K562 (cell line): ENCODE results near the gene SPATA24. TPM values are rescaled to one million over a fixed set of nuclear protein-coding genes. Genes with fewer than 3 reads are reported as not detected.

Source experiments
- CTBP1 ChIP-seq: fragments of 450-650 bp; IDR thresholded peaks from 2 replicates; pipeline ENCODE4 v1.6.1; 2016; ENCODE audit warnings: borderline replicate concordance
- FOXM1 ChIP-seq, 2 experiments: fragments of 450-650 bp in 1 of 2; sonication (generic) in 1 of 2; formaldehyde crosslinking in 1 of 2; IDR thresholded peaks; 2 replicates each; pipeline versions ENCODE4 v1.6.1 to v1.9.0; 2017 to 2022; ENCODE audit warnings: low read depth in 2 of 2, mild to moderate bottlenecking in 2 of 2, missing genetic modification reagents in 1 of 2, moderate library complexity in 1 of 2
- RAD21 ChIP-seq, 2 experiments: fragments of 250-450 bp in 1 of 2; fragments of 450-650 bp in 1 of 2; sonication (Bioruptor Pico) in 1 of 2; formaldehyde crosslinking in 1 of 2; IDR thresholded peaks in 1 of 2; conservative IDR thresholded peaks in 1 of 2; 2 replicates each; pipeline versions ENCODE4 v1.4.0 to v1.8.0; 2020 to 2022; ENCODE audit warnings: mild to moderate bottlenecking in 2 of 2, moderate library complexity in 1 of 2
- ZFP36 ChIP-seq: fragments of 150-350 bp; IDR thresholded peaks from 2 replicates; pipeline ENCODE4 v1.6.1; 2018; ENCODE audit warnings: low read length, low read depth; ENCODE audit not compliant: partially characterized antibody
- ZNF316 ChIP-seq: fragments of 450-650 bp; IDR thresholded peaks from 2 replicates; pipeline ENCODE4 v1.6.1; 2016
- polyA plus RNA-seq, 8 experiments: library from polyadenylated mRNA; depleted of rRNA in 4 of 8; stranded (reverse) in 5 of 8; unstranded in 3 of 8; fragments of >200 nt; fragmentation: Nextera tagmentation in 2 of 8; fragmentation: Illumina TruSeq in 1 of 8; extraction: Ambion mirVana in 2 of 8; extraction: Trizol in 1 of 8; gene quantifications; 2 replicates each; pipeline versions ENCODE4 v1.2.1 to v1.2.3, GENCODE V29; 2011 to 2014; ENCODE audit warnings: inconsistent platforms in 1 of 8, missing spikeins in 1 of 8
- total RNA-seq, 7 experiments: library from RNA; depleted of rRNA in 6 of 7; stranded (reverse); fragments of >200 nt in 6 of 7; fragmentation: Illumina TruSeq in 2 of 7; extraction: Trizol in 2 of 7; gene quantifications; 2 replicates each; pipeline versions ENCODE4 v1.2.1 to v1.2.3, GENCODE V29; 2011 to 2021; ENCODE audit warnings: low replicate concordance in 1 of 7
- TF ChIP-seq, protein P1 (sequence below): sonication (generic); formaldehyde crosslinking; IDR thresholded peaks from 2 replicates; pipeline ENCODE4 v1.8.1; 2023; ENCODE audit warnings: mild to moderate bottlenecking, missing genetic modification reagents
- TF ChIP-seq, protein P2 (sequence below): IDR thresholded peaks from 2 replicates; pipeline ENCODE4 v1.6.1; 2011; ENCODE audit warnings: borderline replicate concordance, low read depth, mild to moderate bottlenecking, moderate library complexity, low read length; ENCODE audit not compliant: insufficient read depth, poor library complexity, severe bottlenecking
- TF ChIP-seq, protein P3 (sequence below): sonication (generic); formaldehyde crosslinking; IDR thresholded peaks from 2 replicates; pipeline ENCODE4 v1.8.0; 2022; ENCODE audit warnings: missing genetic modification reagents, mild to moderate bottlenecking, moderate library complexity, borderline replicate concordance

The SPATA24 gene
- total and polyA plus RNA-seq, 9 of the 15 experiments (the other 6 are each of a cell fraction or from before 2014, with no cell fraction given), result 4.1 to 12.6 (median 8.0) TPM

DNA sequence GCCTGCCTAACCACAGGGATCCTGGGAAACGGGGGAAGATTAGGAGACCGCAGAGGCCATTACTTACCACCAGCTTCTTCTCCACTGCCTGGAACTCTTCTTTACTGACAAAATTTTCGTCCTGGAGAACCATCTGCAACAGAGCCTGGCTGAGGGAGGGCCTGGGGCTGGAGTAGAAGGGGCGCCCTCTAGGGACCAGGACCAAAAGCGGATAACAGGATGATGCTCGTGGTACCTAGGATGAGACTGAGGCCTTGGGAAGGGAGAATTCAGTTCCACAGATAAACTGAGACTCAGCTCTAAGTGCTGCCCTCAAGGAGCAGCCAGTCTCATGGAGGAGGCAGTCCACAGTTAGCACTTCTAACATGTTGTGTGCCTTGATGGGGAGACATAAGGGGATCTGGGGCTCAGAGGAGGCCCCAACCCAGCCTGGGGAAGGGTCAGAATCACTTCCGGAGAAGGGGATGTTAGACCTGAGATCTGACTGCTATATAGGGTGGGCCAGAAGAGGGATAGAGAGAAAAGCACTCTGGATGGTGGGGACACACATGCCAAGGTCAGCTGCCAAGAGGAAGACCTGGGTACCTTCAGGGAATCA is 1.2 kb downstream of the SPATA24 start (continued):
- TF ChIP-seq CTBP1 (peak; percentile 64; the same call in 1 of the 2 replicates), RAD21 (CRISPR knock-in tag; conservative IDR thresholded peaks at IDR 0.05 in 1 of 2, IDR thresholded peaks at IDR 0.05 in 1 of 2) (peak in 1 of 2 experiments; percentile 31; a peak in 2 of 4 replicates), FOXM1 (IDR thresholded peaks at IDR 0.05; ENCODE audit: low read depth) (no peak), FOXM1 (CRISPR knock-in tag; IDR thresholded peaks at IDR 0.05; ENCODE audit: low read depth) (no peak), ZFP36 (no peak), ZNF316 (peak; percentile 44; the same call in 1 of the 2 replicates)
- TF ChIP-seq, protein P1, sequence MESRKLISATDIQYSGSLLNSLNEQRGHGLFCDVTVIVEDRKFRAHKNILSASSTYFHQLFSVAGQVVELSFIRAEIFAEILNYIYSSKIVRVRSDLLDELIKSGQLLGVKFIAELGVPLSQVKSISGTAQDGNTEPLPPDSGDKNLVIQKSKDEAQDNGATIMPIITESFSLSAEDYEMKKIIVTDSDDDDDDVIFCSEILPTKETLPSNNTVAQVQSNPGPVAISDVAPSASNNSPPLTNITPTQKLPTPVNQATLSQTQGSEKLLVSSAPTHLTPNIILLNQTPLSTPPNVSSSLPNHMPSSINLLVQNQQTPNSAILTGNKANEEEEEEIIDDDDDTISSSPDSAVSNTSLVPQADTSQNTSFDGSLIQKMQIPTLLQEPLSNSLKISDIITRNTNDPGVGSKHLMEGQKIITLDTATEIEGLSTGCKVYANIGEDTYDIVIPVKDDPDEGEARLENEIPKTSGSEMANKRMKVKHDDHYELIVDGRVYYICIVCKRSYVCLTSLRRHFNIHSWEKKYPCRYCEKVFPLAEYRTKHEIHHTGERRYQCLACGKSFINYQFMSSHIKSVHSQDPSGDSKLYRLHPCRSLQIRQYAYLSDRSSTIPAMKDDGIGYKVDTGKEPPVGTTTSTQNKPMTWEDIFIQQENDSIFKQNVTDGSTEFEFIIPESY (CRISPR knock-in tag), result peak; percentile 20; the same call in 1 of the 2 replicates
- TF ChIP-seq, protein P2, sequence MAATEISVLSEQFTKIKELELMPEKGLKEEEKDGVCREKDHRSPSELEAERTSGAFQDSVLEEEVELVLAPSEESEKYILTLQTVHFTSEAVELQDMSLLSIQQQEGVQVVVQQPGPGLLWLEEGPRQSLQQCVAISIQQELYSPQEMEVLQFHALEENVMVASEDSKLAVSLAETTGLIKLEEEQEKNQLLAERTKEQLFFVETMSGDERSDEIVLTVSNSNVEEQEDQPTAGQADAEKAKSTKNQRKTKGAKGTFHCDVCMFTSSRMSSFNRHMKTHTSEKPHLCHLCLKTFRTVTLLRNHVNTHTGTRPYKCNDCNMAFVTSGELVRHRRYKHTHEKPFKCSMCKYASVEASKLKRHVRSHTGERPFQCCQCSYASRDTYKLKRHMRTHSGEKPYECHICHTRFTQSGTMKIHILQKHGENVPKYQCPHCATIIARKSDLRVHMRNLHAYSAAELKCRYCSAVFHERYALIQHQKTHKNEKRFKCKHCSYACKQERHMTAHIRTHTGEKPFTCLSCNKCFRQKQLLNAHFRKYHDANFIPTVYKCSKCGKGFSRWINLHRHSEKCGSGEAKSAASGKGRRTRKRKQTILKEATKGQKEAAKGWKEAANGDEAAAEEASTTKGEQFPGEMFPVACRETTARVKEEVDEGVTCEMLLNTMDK, result peak; percentile 77
- TF ChIP-seq, protein P3, sequence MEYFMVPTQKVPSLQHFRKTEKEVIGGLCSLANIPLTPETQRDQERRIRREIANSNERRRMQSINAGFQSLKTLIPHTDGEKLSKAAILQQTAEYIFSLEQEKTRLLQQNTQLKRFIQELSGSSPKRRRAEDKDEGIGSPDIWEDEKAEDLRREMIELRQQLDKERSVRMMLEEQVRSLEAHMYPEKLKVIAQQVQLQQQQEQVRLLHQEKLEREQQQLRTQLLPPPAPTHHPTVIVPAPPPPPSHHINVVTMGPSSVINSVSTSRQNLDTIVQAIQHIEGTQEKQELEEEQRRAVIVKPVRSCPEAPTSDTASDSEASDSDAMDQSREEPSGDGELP (CRISPR knock-in tag), result peak; percentile 17; the same call in 1 of the 2 replicates
